Activated CD4-positive, alpha-beta memory T cell treated with anti-CD3 and anti-CD28 coated beads, Interleukin-2, amount 10 ng/mL, durations not matched to agents 7 days and 5 days (primary cell): ENCODE results near the gene PEPD. TPM values are rescaled to one million over a fixed set of nuclear protein-coding genes. Genes with fewer than 3 reads are reported as not detected.

Source experiments
- CTCF ChIA-PET: fragments of 350-600 bp; sonication (Branson Sonifier 250); formaldehyde crosslinking; loops from one replicate; lab custom pipeline; 2021; ENCODE audit warnings: antibody characterized with exemption, inconsistent platforms; lab: Charles Lee
- POLR2A ChIA-PET: fragments of 350-600 bp; sonication (Branson Sonifier 250); formaldehyde crosslinking; loops from one replicate; lab custom pipeline; 2021; ENCODE audit warnings: antibody characterized with exemption; lab: Charles Lee
- DNase-seq: peaks from one replicate; pipeline ENCODE4 v3.0.0-alpha.2; 2020
- H3K27ac Mint-ChIP-seq: one replicate; pipeline ENCODE4 v1.8.0; 2021; ENCODE audit warnings: mild to moderate bottlenecking, mixed read lengths
- H3K27me3 Mint-ChIP-seq: one replicate; pipeline ENCODE4 v1.8.0; 2021; ENCODE audit warnings: mixed read lengths
- H3K36me3 Mint-ChIP-seq: one replicate; pipeline ENCODE4 v1.8.0; 2021; ENCODE audit warnings: low read depth, mixed read lengths
- H3K4me1 Mint-ChIP-seq: one replicate; pipeline ENCODE4 v1.8.0; 2021; ENCODE audit warnings: mixed read lengths
- H3K4me3 Mint-ChIP-seq: one replicate; pipeline ENCODE4 v1.8.0; 2021; ENCODE audit warnings: mild to moderate bottlenecking, mixed read lengths
- H3K9me3 Mint-ChIP-seq: one replicate; pipeline ENCODE4 v1.8.0; 2021; ENCODE audit warnings: mixed read lengths
- total RNA-seq, 2 experiments: library from RNA; stranded (reverse); gene quantifications; one replicate each; pipeline ENCODE4 v1.2.3, GENCODE V29; 2021

The PEPD gene
- total RNA-seq, 2 experiments from 2014 or later = 33.3 to 36.6 TPM

GRCh38 chr19:33530296-33530695 is 8.7 kb upstream of the PEPD start:
- ChIA-PET POLR2A (interaction anchor here (1.1 kb wide), 1 partner anchor 8 kb away, joined by 3 read pairs; the partner anchor contains the start of gene PEPD), CTCF (no interaction called here)
- H3K27ac Mint-ChIP-seq = no peak overlapping the region
- no peaks in the 10 kb centered on the region for H3K9me3 Mint-ChIP-seq
- no peak overlapping the region for H3K4me3 Mint-ChIP-seq
- no peaks in the 10 kb centered on the region for H3K4me1 Mint-ChIP-seq
- no peak for DNase-seq
- peaks cover 6% of the 10 kb centered on the region for H3K27me3 Mint-ChIP-seq
- H3K36me3 Mint-ChIP-seq = no peaks in the 10 kb centered on the region

GRCh38 chr19:33529094-33529676 is 7.6 kb upstream of the PEPD start:
- CTCF ChIA-PET = no interaction called here

GRCh38 chr19:33528404-33528803 is 6.8 kb upstream of the PEPD start:
- Mint-ChIP-seq H3K36me3 (no peaks in the 10 kb centered on the region), H3K27ac (no peak overlapping the region), H3K4me3 (no peak overlapping the region), H3K27me3 (peaks cover 2% of the 10 kb centered on the region), H3K9me3 (no peaks in the 10 kb centered on the region), H3K4me1 (no peaks in the 10 kb centered on the region)
- DNase-seq = no peak
- ChIA-PET POLR2A (no interaction called here), CTCF (no interaction called here)

More at GRCh38 chr19:33529094-33529676, 7.6 kb upstream of the PEPD start:
- Mint-ChIP-seq H3K27me3 (peaks cover 4% of the 10 kb centered on the region), H3K27ac (no peak overlapping the region), H3K4me3 (no peak overlapping the region), H3K36me3 (no peaks in the 10 kb centered on the region), H3K4me1 (no peaks in the 10 kb centered on the region), H3K9me3 (no peaks in the 10 kb centered on the region)
- POLR2A ChIA-PET = no interaction called here
- no peak for DNase-seq

GRCh38 chr19:33527125-33527524 is 5.5 kb upstream of the PEPD start:
- ChIA-PET CTCF (no interaction called here), POLR2A (no interaction called here)
- DNase-seq = no peak

GRCh38 chr19:33524024-33524664 is 2.6 kb upstream of the PEPD start:
- ChIA-PET POLR2A (interaction anchor here (2.7 kb wide), 1 partner anchor 13 kb away, joined by 14 read pairs; no protein-coding TSS in a partner anchor), CTCF (no interaction called here)
- H3K4me1 Mint-ChIP-seq = peaks cover 26% of the 10 kb centered on the region
- no peak overlapping the region for H3K4me3 Mint-ChIP-seq
- no peaks in the 10 kb centered on the region for H3K36me3 Mint-ChIP-seq
- H3K27me3 Mint-ChIP-seq = peaks cover 2% of the 10 kb centered on the region
- no peak overlapping the region for H3K27ac Mint-ChIP-seq
- no peaks in the 10 kb centered on the region for H3K9me3 Mint-ChIP-seq
- no peak for DNase-seq

More at GRCh38 chr19:33527125-33527524, 5.5 kb upstream of the PEPD start:
- Mint-ChIP-seq H3K27me3 (peaks cover 2% of the 10 kb centered on the region), H3K36me3 (no peaks in the 10 kb centered on the region), H3K27ac (no peak overlapping the region), H3K4me3 (no peak overlapping the region), H3K4me1 (peaks cover 4% of the 10 kb centered on the region), H3K9me3 (no peaks in the 10 kb centered on the region)

- DNase-seq = no peak
- Mint-ChIP-seq H3K4me3 (no peak overlapping the region), H3K9me3 (no peaks in the 10 kb centered on the region), H3K27ac (no peak overlapping the region), H3K4me1 (peaks cover 30% of the 10 kb centered on the region), H3K27me3 (peaks cover 2% of the 10 kb centered on the region), H3K36me3 (no peaks in the 10 kb centered on the region)
- CTCF ChIA-PET = interaction anchor here (1.1 to 1.9 kb wide), 2 partner anchors 92 to 288 kb away, joined by 4 to 6 read pairs; no protein-coding TSS in a partner anchor
- POLR2A ChIA-PET = interaction anchor here (2.7 kb wide), 1 partner anchor 12 kb away, joined by 14 read pairs; no protein-coding TSS in a partner anchor
Measured at GRCh38 chr19:33523167-33523566, 1.6 kb upstream of the PEPD start.

- Mint-ChIP-seq H3K27me3 (peaks cover 2% of the 10 kb centered on the region), H3K27ac (no peak overlapping the region), H3K36me3 (no peaks in the 10 kb centered on the region), H3K9me3 (no peaks in the 10 kb centered on the region), H3K4me3 (peak overlapping the region; percentile 79), H3K4me1 (peaks cover 30% of the 10 kb centered on the region)
- ChIA-PET POLR2A (interaction anchor here (0.8 to 2.7 kb wide), 4 partner anchors 8 to 346 kb away, joined by 3 to 14 read pairs (median 5); no protein-coding TSS in a partner anchor), CTCF (interaction anchor here (1.1 to 1.9 kb wide), 2 partner anchors 92 to 287 kb away, joined by 4 to 6 read pairs; no protein-coding TSS in a partner anchor)
- DNase-seq = no peak
Measured at GRCh38 chr19:33522371-33522662, 726 bp upstream of the PEPD start.

GRCh38 chr19:33520844-33521479 is 629 bp downstream of the PEPD start:
- Mint-ChIP-seq H3K9me3 (no peaks in the 10 kb centered on the region), H3K36me3 (no peaks in the 10 kb centered on the region), H3K4me3 (peak overlapping the region; percentile 79), H3K27ac (no peak overlapping the region), H3K4me1 (peaks cover 39% of the 10 kb centered on the region), H3K27me3 (peaks cover 2% of the 10 kb centered on the region)
- ChIA-PET POLR2A (interaction anchor here (0.6 to 2.7 kb wide), 4 partner anchors 10 to 344 kb away, joined by 3 to 14 read pairs (median 5); no protein-coding TSS in a partner anchor), CTCF (interaction anchor here (0.8 to 1.9 kb wide), 4 partner anchors 90 to 257 kb away, joined by 3 to 6 read pairs (median 4); no protein-coding TSS in a partner anchor)
- no peak for DNase-seq

- no peaks in the 10 kb centered on the region for H3K36me3 Mint-ChIP-seq
- POLR2A ChIA-PET = no interaction called here
Measured at GRCh38 chr19:33520048-33520643, 1.4 kb downstream of the PEPD start.

GRCh38 chr19:33519416-33519815 is 2.2 kb downstream of the PEPD start:
- ChIA-PET CTCF (interaction anchor here (1.0 to 1.2 kb wide), 2 partner anchors 103 to 259 kb away, joined by 3 to 4 read pairs; no protein-coding TSS in a partner anchor), POLR2A (interaction anchor here (0.6 kb wide), 1 partner anchor 147 kb away, joined by 3 read pairs; no protein-coding TSS in a partner anchor)
- DNase-seq = no peak
- Mint-ChIP-seq H3K4me1 (peaks cover 55% of the 10 kb centered on the region), H3K27ac (no peak overlapping the region), H3K36me3 (no peaks in the 10 kb centered on the region), H3K27me3 (peaks cover 2% of the 10 kb centered on the region), H3K4me3 (no peak overlapping the region), H3K9me3 (no peaks in the 10 kb centered on the region)

More at GRCh38 chr19:33520048-33520643, 1.4 kb downstream of the PEPD start:
- peak overlapping the region; percentile 79 for H3K4me3 Mint-ChIP-seq
- peaks cover 2% of the 10 kb centered on the region for H3K27me3 Mint-ChIP-seq
- no peak for DNase-seq
- CTCF ChIA-PET = interaction anchor here (0.6 to 1.2 kb wide), 4 partner anchors 90 to 258 kb away, joined by 3 to 4 read pairs (median 3); no protein-coding TSS in a partner anchor
- H3K4me1 Mint-ChIP-seq = peaks cover 48% of the 10 kb centered on the region
- H3K9me3 Mint-ChIP-seq = no peaks in the 10 kb centered on the region
- no peak overlapping the region for H3K27ac Mint-ChIP-seq

- POLR2A ChIA-PET = no interaction called here
- no peaks in the 10 kb centered on the region for H3K36me3 Mint-ChIP-seq
- H3K27ac Mint-ChIP-seq = no peak overlapping the region
- H3K4me1 Mint-ChIP-seq = peaks cover 63% of the 10 kb centered on the region
- CTCF ChIA-PET = no interaction called here
- no peak for DNase-seq
- no peaks in the 10 kb centered on the region for H3K9me3 Mint-ChIP-seq
- H3K4me3 Mint-ChIP-seq = no peak overlapping the region
- peaks cover 2% of the 10 kb centered on the region for H3K27me3 Mint-ChIP-seq
Measured at GRCh38 chr19:33518541-33518940, 3.0 kb downstream of the PEPD start.

- no peak for DNase-seq
- Mint-ChIP-seq H3K27me3 (peaks cover 2% of the 10 kb centered on the region), H3K36me3 (no peaks in the 10 kb centered on the region), H3K9me3 (no peaks in the 10 kb centered on the region), H3K4me3 (no peak overlapping the region), H3K27ac (no peak overlapping the region), H3K4me1 (peaks cover 67% of the 10 kb centered on the region)
- POLR2A ChIA-PET = no interaction called here
- CTCF ChIA-PET = no interaction called here
Measured at GRCh38 chr19:33517922-33518321, 3.7 kb downstream of the PEPD start.
